ENCODE data around the gene EBF4. TPM values are rescaled to one million over a fixed set of nuclear protein-coding genes. Genes with fewer than 3 reads are reported as not detected.
A peak's percentile ranks its signal among the peaks of the same experiment; 100 is the strongest.

EBF4 gene
- total RNA-seq, 4 donors from 2014 or later: 24.2 to 55.8 (median 42.4) TPM

GRCh38 chr20:2734899-2735298 lies 42.3 kb downstream of the EBF4 start:
- 86 to 91% methylated on average over 2 of the region's 2 CpGs for whole genome bisulfite sequencing, 2 donors
- Histone ChIP-seq H3K27me3 (no peaks in the 10 kb centered on the region), H3K9me3 (no peaks in the 10 kb centered on the region), H3K4me3 (replicated peaks in 1 of 3) (no peak overlapping the region), H3K4me1 (no peaks in the 10 kb centered on the region), H3K36me3 (no peaks in the 10 kb centered on the region), H3K27ac (no peak overlapping the region)
- TF ChIP-seq POLR2A (IDR thresholded peaks at IDR 0.05) (no peak), CTCF (IDR thresholded peaks at IDR 0.05) (no peak)
- intact Hi-C loops (cut with DNase I): no loop called here
- no peak for DNase-seq

GRCh38 chr20:2736441-2736840 lies 43.9 kb downstream of the EBF4 start:
- H3K4me1 ChIP-seq: no peaks in the 10 kb centered on the region
- H3K9me3 ChIP-seq: no peaks in the 10 kb centered on the region
- WGBS, 2 donors: 93 to 95% methylated on average over 3 of the region's 3 CpGs
- TF ChIP-seq POLR2A (IDR thresholded peaks at IDR 0.05): no peak
- TF ChIP-seq CTCF (IDR thresholded peaks at IDR 0.05): no peak
- no peak overlapping the region for H3K4me3 ChIP-seq (replicated peaks in 1 of 3)
- H3K36me3 ChIP-seq: no peaks in the 10 kb centered on the region
- H3K27me3 ChIP-seq: no peaks in the 10 kb centered on the region
- no peak for DNase-seq
- intact Hi-C loops (cut with DNase I): no loop called here
- H3K27ac ChIP-seq: no peak overlapping the region

- Histone ChIP-seq H3K4me3 (replicated peaks in 1 of 3) (no peak overlapping the region), H3K27ac (no peak overlapping the region), H3K9me3 (no peaks in the 10 kb centered on the region), H3K36me3 (no peaks in the 10 kb centered on the region), H3K27me3 (no peaks in the 10 kb centered on the region), H3K4me1 (peaks cover 7 to 13% of the 10 kb centered on the region in 2 donors)
- intact Hi-C loops (cut with DNase I): no loop called here
- TF ChIP-seq POLR2A (IDR thresholded peaks at IDR 0.05): no peak
- no peak for TF ChIP-seq CTCF (IDR thresholded peaks at IDR 0.05)
- no peak for DNase-seq
- WGBS, 2 donors: 75 to 81% methylated on average over 6 to 8 of the region's 8 CpGs
Observed at GRCh38 chr20:2738331-2739041, 45.9 kb downstream of the EBF4 start.

GRCh38 chr20:2739042-2739398 lies 46.4 kb downstream of the EBF4 start:
- no peaks in the 10 kb centered on the region for H3K36me3 ChIP-seq
- no peaks in the 10 kb centered on the region for H3K27me3 ChIP-seq
- no peak for TF ChIP-seq CTCF (IDR thresholded peaks at IDR 0.05)
- TF ChIP-seq POLR2A (IDR thresholded peaks at IDR 0.05): no peak
- H3K4me1 ChIP-seq: peaks cover 7 to 13% of the 10 kb centered on the region in 2 donors
- WGBS, 2 donors: 59 to 70% methylated on average over 7 to 8 of the region's 8 CpGs
- H3K4me3 ChIP-seq (replicated peaks in 1 of 3): no peak overlapping the region
- no peaks in the 10 kb centered on the region for H3K9me3 ChIP-seq
- intact Hi-C loops (cut with DNase I): no loop called here
- peak; percentile 40 to 60 for DNase-seq
- no peak overlapping the region for H3K27ac ChIP-seq

GRCh38 chr20:2740702-2741101 lies 48.1 kb downstream of the EBF4 start:
- Histone ChIP-seq H3K9me3 (no peaks in the 10 kb centered on the region), H3K27ac (no peak overlapping the region), H3K4me1 (peaks cover 7 to 13% of the 10 kb centered on the region in 2 donors), H3K4me3 (replicated peaks in 1 of 3) (no peak overlapping the region), H3K27me3 (no peaks in the 10 kb centered on the region), H3K36me3 (no peaks in the 10 kb centered on the region)
- intact Hi-C loops (cut with DNase I): loop anchor here (5.0 kb wide), 1 partner anchor 48 kb away; the partner anchor contains the start of gene EBF4
- DNase-seq: no peak
- WGBS, 2 donors: 86 to 91% methylated on average over 6 of the region's 6 CpGs
- TF ChIP-seq CTCF (IDR thresholded peaks at IDR 0.05) (no peak), POLR2A (IDR thresholded peaks at IDR 0.05) (no peak)
